K562 (cell line): ENCODE measurements around the gene SRBD1. TPM values are rescaled to one million over a fixed set of nuclear protein-coding genes. Genes with fewer than 3 reads are reported as not detected.

Experiments
- ATAC-seq: fragments of 200-7000 bp; cut with Tn5 transposase; 3 replicates; pipeline ENCODE4 v1.9.1; 2020; ENCODE audit warnings: moderate library complexity
- BruUV-seq: library from RNA; stranded (reverse); fragments of 400-500 nt; replicated peaks from 2 replicates; lab custom pipeline; 2021; lab: Mats Ljungman, UMichigan
- CTCF ChIA-PET: fragments of 300-600 bp; formaldehyde crosslinking; extraction: SDS; loops from one replicate; lab custom pipeline; 2021; ENCODE audit warnings: low intra/inter-chr PET ratio; lab: Yijun Ruan, JAX
- POLR2A ChIA-PET: fragments of 300-600, 350-650 bp; sonication (Branson Sonifier 250); formaldehyde crosslinking; extraction: SDS; loops from one replicate; lab custom pipeline; 2021; ENCODE audit warnings: antibody characterized with exemption, inconsistent platforms; lab: Yijun Ruan, JAX
- DNase-seq, 4 experiments: peaks; one replicate each; pipeline versions ENCODE4 v3.0.0 to v3.0.0-alpha.2; 2011 to 2018; ENCODE audit warnings: low spot score in 3 of 4, mixed read lengths in 3 of 4; ENCODE audit errors: extremely low read depth in 1 of 4
- FAIRE-seq: peaks from 2 replicates; lab custom pipeline; 2011; peaks lifted over from hg19 to GRCh38; lab: Jason Lieb, UNC
- H2AFZ ChIP-seq: 2 replicates; pipeline ENCODE4 v1.6.0; 2011; ENCODE audit warnings: low read depth, low read length, control low read depth, inconsistent platforms
- H3K27ac ChIP-seq: fragments of 200-600 bp; 3 replicates; pipeline ENCODE4 v1.8.0; 2011; ENCODE audit warnings: low read depth, mild to moderate bottlenecking, control low read depth, inconsistent platforms, low read length, moderate library complexity, mixed read lengths; ENCODE audit errors: extremely low read depth
- H3K27me3 ChIP-seq, 2 experiments: fragments of 300-600 bp in 1 of 2; 2 replicates in 1 of 2; 3 replicates in 1 of 2; pipeline versions ENCODE4 v1.6.0 to v1.8.0; 2011; ENCODE audit warnings: inconsistent platforms in 2 of 2, low read length in 2 of 2, mild to moderate bottlenecking in 1 of 2, mixed read lengths in 1 of 2, moderate library complexity in 1 of 2; ENCODE audit not compliant: control insufficient read depth in 2 of 2, insufficient read depth in 2 of 2
- H3K36me3 ChIP-seq: fragments of 300-600 bp; 3 replicates; pipeline ENCODE4 v1.8.0; 2011; ENCODE audit warnings: mild to moderate bottlenecking, low read length, inconsistent platforms; ENCODE audit not compliant: control insufficient read depth, insufficient read depth
- H3K4me1 ChIP-seq, 2 experiments: fragments of 200-600 bp in 1 of 2; replicated peaks in 1 of 2; 2 replicates in 1 of 2; 3 replicates in 1 of 2; pipeline versions ENCODE4 v1.5.1 to v1.8.0; 2011; ENCODE audit warnings: inconsistent platforms in 2 of 2, low read length in 2 of 2, mild to moderate bottlenecking in 1 of 2, mixed read lengths in 1 of 2, moderate library complexity in 1 of 2; ENCODE audit not compliant: control insufficient read depth in 2 of 2, insufficient read depth in 2 of 2
- H3K4me2 ChIP-seq: 2 replicates; pipeline ENCODE4 v1.6.1; 2011; ENCODE audit warnings: low read length, control low read depth, inconsistent platforms, mixed read lengths; ENCODE audit not compliant: insufficient read depth
- H3K4me3 ChIP-seq: fragments of 200-600 bp; sonication (generic), shearing (Covaris generic); 2 replicates; pipeline ENCODE4 v1.5.1; 2016; ENCODE audit warnings: control low read depth, inconsistent platforms
- H3K79me2 ChIP-seq: fragments of 200-600 bp; 3 replicates; pipeline ENCODE4 v1.8.0; 2011; ENCODE audit warnings: low read length, inconsistent platforms; ENCODE audit not compliant: control insufficient read depth, insufficient read depth
- H3K9ac ChIP-seq, 2 experiments: 2 replicates each; pipeline versions ENCODE4 v1.6.0 to v1.6.1; 2011; ENCODE audit warnings: low read depth in 2 of 2, low read length in 2 of 2, control low read depth in 1 of 2, inconsistent platforms in 1 of 2, mild to moderate bottlenecking in 1 of 2, mixed read lengths in 1 of 2; ENCODE audit not compliant: insufficient read depth in 1 of 2
- H3K9me1 ChIP-seq: one replicate; pipeline ENCODE4 v1.6.0; 2011; ENCODE audit warnings: inconsistent platforms, mild to moderate bottlenecking, low read length, moderate library complexity; ENCODE audit not compliant: control insufficient read depth, insufficient read depth
- H3K9me3 ChIP-seq: replicated peaks from 2 replicates; pipeline ENCODE4 v1.5.1; 2011; ENCODE audit warnings: low read depth, low read length, inconsistent platforms; ENCODE audit not compliant: control insufficient read depth, insufficient read depth
- H4K20me1 ChIP-seq: replicated peaks from 2 replicates; pipeline ENCODE4 v1.6.1; 2011; ENCODE audit warnings: low read length, inconsistent platforms, mixed read lengths; ENCODE audit not compliant: control insufficient read depth, insufficient read depth
- AFF1 ChIP-seq, 2 experiments: fragments of 450-650 bp; IDR thresholded peaks; 2 replicates each; pipeline ENCODE4 v1.6.1; 2018; ENCODE audit warnings: mild to moderate bottlenecking in 2 of 2, low read depth in 1 of 2; ENCODE audit not compliant: partially characterized antibody in 2 of 2
- ARID2 ChIP-seq: fragments of 450-650 bp; IDR thresholded peaks from 2 replicates; pipeline ENCODE4 v1.6.1; 2017; ENCODE audit warnings: antibody characterized with exemption, mild to moderate bottlenecking
- CREM ChIP-seq: IDR thresholded peaks from 2 replicates; pipeline ENCODE4 v1.6.1; 2014; ENCODE audit warnings: antibody characterized with exemption, low read depth
- EHMT2 ChIP-seq: fragments of 450-650 bp; IDR thresholded peaks from 2 replicates; pipeline ENCODE4 v1.6.1; 2018; ENCODE audit warnings: antibody characterized with exemption
- GABPB1 ChIP-seq: sonication (generic); formaldehyde crosslinking; IDR thresholded peaks from 2 replicates; pipeline ENCODE4 v1.8.0; 2022; ENCODE audit warnings: mild to moderate bottlenecking, missing genetic modification reagents
- IFI16 ChIP-seq: fragments of 250-450 bp; sonication (Bioruptor Pico); IDR thresholded peaks from 2 replicates; pipeline ENCODE4 v2.1.2; 2022; ENCODE audit warnings: mild to moderate bottlenecking, inconsistent platforms
- IRF2 ChIP-seq: sonication (generic); formaldehyde crosslinking; IDR thresholded peaks from 2 replicates; pipeline ENCODE4 v1.8.1; 2022; ENCODE audit warnings: mild to moderate bottlenecking, missing genetic modification reagents
- KLF13 ChIP-seq: fragments of 450-650 bp; IDR thresholded peaks from 2 replicates; pipeline ENCODE4 v1.6.1; 2016; ENCODE audit warnings: missing genetic modification characterization, low read depth, mild to moderate bottlenecking, missing compliant biosample characterization, moderate library complexity, borderline replicate concordance
- NFXL1 ChIP-seq: fragments of 450-650 bp; formaldehyde crosslinking; IDR thresholded peaks from 2 replicates; pipeline ENCODE4 v1.4.0; 2021; ENCODE audit warnings: mild to moderate bottlenecking
- POLR2B ChIP-seq: fragments of 450-650 bp; IDR thresholded peaks from 2 replicates; pipeline ENCODE4 v1.6.1; 2018; ENCODE audit warnings: low read depth; ENCODE audit not compliant: partially characterized antibody
- PURB ChIP-seq: sonication (generic); formaldehyde crosslinking; IDR thresholded peaks from 2 replicates; pipeline ENCODE4 v1.9.0; 2021; ENCODE audit warnings: low read depth, mild to moderate bottlenecking, missing genetic modification reagents
- TBL1XR1 ChIP-seq, 2 experiments: IDR thresholded peaks; 2 replicates each; pipeline ENCODE4 v1.6.1; 2012; ENCODE audit warnings: improper control_type of control experiment in 2 of 2, low read length in 2 of 2, mild to moderate bottlenecking in 1 of 2
- ZBTB17 ChIP-seq: fragments of 450-650 bp; formaldehyde crosslinking; IDR thresholded peaks from 2 replicates; pipeline ENCODE4 v1.4.0; 2020; ENCODE audit warnings: mild to moderate bottlenecking
- ZFP91 ChIP-seq: sonication (generic); formaldehyde crosslinking; IDR thresholded peaks from 2 replicates; pipeline ENCODE4 v1.8.0; 2022; ENCODE audit warnings: mild to moderate bottlenecking, missing genetic modification reagents
- ZFX ChIP-seq: sonication (generic); formaldehyde crosslinking; IDR thresholded peaks from 2 replicates; pipeline ENCODE4 v1.8.0; 2022; ENCODE audit warnings: mild to moderate bottlenecking, missing genetic modification reagents, moderate library complexity
- ZNF232 ChIP-seq: sonication (generic); formaldehyde crosslinking; IDR thresholded peaks from 2 replicates; pipeline ENCODE4 v1.8.0; 2022; ENCODE audit warnings: mild to moderate bottlenecking, missing genetic modification reagents
- ZNF282 ChIP-seq: sonication (generic); formaldehyde crosslinking; IDR thresholded peaks from 2 replicates; pipeline ENCODE4 v1.8.1; 2023; ENCODE audit warnings: missing genetic modification reagents
- WGBS: fragments of 100-300 bp; shearing (Covaris generic); methylation state at CpG from one replicate; pipeline ENCODE4 v1.1.6; 2016; ENCODE audit warnings: low coverage, mixed read lengths; ENCODE audit not compliant: insufficient coverage; ENCODE audit errors: missing lambda C conversion rate; 5-methylcytosine and 5-hydroxymethylcytosine counted together
- in situ Hi-C: fragments of 300-500 bp; cut with MboI; formaldehyde crosslinking; loops from 4 replicates; pipeline ENCODE4 v1.15.0; 2018; ENCODE audit warnings: inconsistent platforms, mixed read lengths
- intact Hi-C: fragments of 100-400 bp; cut with micrococcal nuclease; formaldehyde crosslinking; loops from 2 replicates; pipeline ENCODE4 v1.14.2; 2022
- polyA plus RNA-seq, 8 experiments: library from polyadenylated mRNA; depleted of rRNA in 4 of 8; stranded (reverse) in 5 of 8; unstranded in 3 of 8; fragments of >200 nt; fragmentation: Nextera tagmentation in 2 of 8; fragmentation: Illumina TruSeq in 1 of 8; extraction: Ambion mirVana in 2 of 8; extraction: Trizol in 1 of 8; gene quantifications; 2 replicates each; pipeline versions ENCODE4 v1.2.1 to v1.2.3, GENCODE V29; 2011 to 2014; ENCODE audit warnings: inconsistent platforms in 1 of 8, missing spikeins in 1 of 8
- total RNA-seq, 7 experiments: library from RNA; depleted of rRNA in 6 of 7; stranded (reverse); fragments of >200 nt in 6 of 7; fragmentation: Illumina TruSeq in 2 of 7; extraction: Trizol in 2 of 7; gene quantifications; 2 replicates each; pipeline versions ENCODE4 v1.2.1 to v1.2.3, GENCODE V29; 2011 to 2021; ENCODE audit warnings: low replicate concordance in 1 of 7

SRBD1 gene
- total and polyA plus RNA-seq, 9 of the 15 experiments (the other 6 are each of a cell fraction or from before 2014, with no cell fraction given): 6.9 to 23.2 (median 14.7) TPM

DNA sequence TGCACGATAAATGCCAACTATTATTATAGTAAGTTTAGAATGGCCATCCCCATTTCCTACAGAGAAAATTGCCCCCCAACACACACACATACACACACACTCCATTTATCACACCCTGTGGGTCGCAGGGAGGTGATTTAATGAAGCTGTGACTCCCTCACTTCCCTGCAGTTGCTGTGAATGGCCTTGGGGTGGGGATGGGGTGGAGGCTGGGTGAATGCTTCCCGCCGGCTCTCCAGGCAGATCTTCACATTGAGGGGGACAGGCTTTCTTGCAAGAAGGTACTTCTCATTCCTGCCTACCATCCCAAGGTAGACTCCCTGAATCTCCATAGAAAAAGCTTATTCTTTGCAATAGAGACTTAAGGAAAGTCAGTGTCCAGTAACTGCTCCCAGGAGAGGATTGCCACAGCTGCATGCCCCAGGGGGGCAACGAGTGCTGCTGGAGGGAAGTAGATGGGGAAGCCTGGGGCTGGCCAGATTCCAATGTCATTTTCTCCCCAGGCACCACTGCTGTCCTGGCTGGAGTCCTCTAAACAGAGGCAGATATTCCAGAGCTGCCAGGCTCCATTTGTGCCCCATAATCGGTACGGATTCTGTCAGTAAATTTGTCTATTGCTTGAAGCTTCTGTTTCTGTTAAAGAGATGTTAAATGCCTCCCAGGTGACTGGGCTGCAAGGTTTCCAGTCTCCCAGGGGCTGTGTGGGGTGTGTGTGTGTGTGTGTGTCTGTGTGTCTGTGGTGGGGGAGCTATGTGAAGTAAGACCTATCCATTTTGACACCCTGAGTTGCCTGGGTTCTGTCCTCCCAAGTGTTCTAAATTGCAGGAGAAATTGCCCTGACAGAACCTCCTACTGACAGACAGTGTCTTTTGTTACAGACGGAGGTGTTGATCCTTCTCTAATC lies 265.5 kb downstream of the SRBD1 start (continued):
- TF ChIP-seq AFF1 (IDR thresholded peaks at IDR 0.05; ENCODE audit: low read depth in 1 of 2, partially characterized antibody in 2 of 2) (no peak), POLR2B (no peak), NFXL1 (CRISPR knock-in tag) (no peak), ZNF282 (CRISPR knock-in tag) (no peak), ZFX (CRISPR knock-in tag) (no peak)
- TF ChIP-seq, all 486 proteins: peak for 0

- Histone ChIP-seq H3K27me3 (peaks cover 17 to 41% of the 10 kb centered on the region in 2 experiments), H3K4me2 (no peak overlapping the region), H3K36me3 (no peaks in the 10 kb centered on the region), H2AFZ (no peak overlapping the region), H3K9ac (no peak overlapping the region), H3K9me1 (no peaks in the 10 kb centered on the region), H3K4me3 (no peak overlapping the region), H3K27ac (no peak overlapping the region), H3K79me2 (no peaks in the 10 kb centered on the region), H3K9me3 (no peaks in the 10 kb centered on the region), H4K20me1 (no peaks in the 10 kb centered on the region), H3K4me1 (no peaks in the 10 kb centered on the region)
- BruUV-seq: no TSS peak
- CTCF ChIA-PET: no interaction called here
- no peak for DNase-seq
- POLR2A ChIA-PET: no interaction called here
- no peak for FAIRE-seq
- 6% methylated on average over 4 of the region's 5 CpGs for WGBS
- no peak for ATAC-seq
- in situ Hi-C loops (no loop called here), intact Hi-C loops (no loop called here)
- TF ChIP-seq ARID2 (no peak), IRF2 (CRISPR knock-in tag) (no peak), TBL1XR1 (IDR thresholded peaks at IDR 0.05; ENCODE audit: low read length in 2 of 2) (no peak), CREM (no peak), ZFP91 (CRISPR knock-in tag) (no peak), GABPB1 (CRISPR knock-in tag) (no peak), IFI16 (no peak), PURB (CRISPR knock-in tag) (no peak), NFXL1 (CRISPR knock-in tag) (no peak), EHMT2 (no peak), ZNF232 (CRISPR knock-in tag) (no peak), KLF13 (no peak), ZBTB17 (CRISPR knock-in tag) (no peak)
Observed at GRCh38 chr2:45344502-45344901, 266.6 kb downstream of the SRBD1 start.
